HTR-8/SVneo (cell line): ENCODE results near the gene BSDC1.
"Not testable (repeated sequence)": the region's sequence is repeated elsewhere in the genome, so short reads cannot be mapped to it uniquely, and the experiment has no call there.

Experiments
- DNase-seq: peaks from one replicate; pipeline ENCODE4 v3.0.0; 2011; ENCODE audit warnings: low spot score, mixed read lengths; ENCODE audit not compliant: insufficient read length
- FAIRE-seq: peaks from 2 replicates; lab custom pipeline; 2011; peaks lifted over from hg19 to GRCh38; lab: Jason Lieb, UNC

The BSDC1 gene

DNA sequence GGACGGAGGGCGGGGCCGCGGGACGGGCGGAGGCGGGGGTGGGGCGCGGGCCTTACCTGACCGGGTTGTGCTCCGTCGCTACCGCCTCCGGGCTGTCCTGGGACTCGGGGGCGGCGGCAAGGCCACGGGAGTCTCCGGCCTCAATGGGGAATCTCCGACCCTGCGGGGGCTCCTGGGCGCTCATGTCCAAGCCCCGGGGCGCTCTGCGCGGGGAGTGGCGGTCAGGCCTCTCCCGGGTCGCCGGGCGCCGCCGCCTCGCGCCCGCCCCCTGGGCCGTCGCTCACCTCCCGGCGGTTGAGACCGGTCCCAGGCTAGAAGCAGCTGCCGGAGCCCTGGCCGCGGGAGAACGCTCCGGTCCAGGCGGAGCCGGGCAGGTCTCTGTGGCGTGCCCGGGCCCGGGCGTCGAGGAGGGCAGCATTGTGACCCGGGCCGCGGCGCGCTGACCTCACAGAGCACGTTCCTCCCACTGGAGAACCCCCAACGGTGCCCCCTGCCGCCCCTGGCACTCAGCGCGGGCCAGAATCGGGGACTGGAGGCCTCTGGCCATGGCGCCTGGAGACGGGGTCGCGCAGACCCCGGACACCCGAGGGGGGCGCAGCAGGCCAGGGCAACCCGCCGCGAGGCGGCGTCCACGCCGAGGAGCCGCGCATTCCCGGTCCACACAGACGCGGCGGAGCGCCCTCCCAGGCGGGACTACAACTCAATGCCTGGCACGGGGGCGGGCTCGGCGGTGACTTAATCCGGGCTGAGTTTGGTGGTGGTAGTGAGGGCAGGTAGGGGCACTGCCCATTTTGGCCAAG, 32.4 kb downstream of the BSDC1 start:
- FAIRE-seq (no peak), DNase-seq (no peak)

DNA sequence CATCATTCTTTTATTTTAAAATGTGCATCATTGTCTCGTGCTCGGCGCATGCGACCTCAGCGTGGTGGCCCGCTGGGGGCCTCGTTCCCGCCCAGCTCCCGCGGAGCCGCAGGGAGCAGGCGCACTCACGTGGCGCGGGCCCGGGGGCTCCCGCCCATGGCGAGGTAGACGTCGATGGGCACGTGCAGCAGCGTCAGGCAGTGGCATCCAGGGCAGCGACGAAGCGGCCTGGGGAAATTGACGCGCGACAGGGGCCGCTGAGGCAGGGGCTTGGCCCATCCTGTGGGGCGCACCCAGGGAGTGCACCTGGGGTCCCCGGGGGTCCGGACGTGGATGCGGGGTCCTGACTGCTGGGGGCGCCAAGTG, 33.0 kb downstream of the BSDC1 start:
- FAIRE-seq (no peak), DNase-seq (no peak)

DNA sequence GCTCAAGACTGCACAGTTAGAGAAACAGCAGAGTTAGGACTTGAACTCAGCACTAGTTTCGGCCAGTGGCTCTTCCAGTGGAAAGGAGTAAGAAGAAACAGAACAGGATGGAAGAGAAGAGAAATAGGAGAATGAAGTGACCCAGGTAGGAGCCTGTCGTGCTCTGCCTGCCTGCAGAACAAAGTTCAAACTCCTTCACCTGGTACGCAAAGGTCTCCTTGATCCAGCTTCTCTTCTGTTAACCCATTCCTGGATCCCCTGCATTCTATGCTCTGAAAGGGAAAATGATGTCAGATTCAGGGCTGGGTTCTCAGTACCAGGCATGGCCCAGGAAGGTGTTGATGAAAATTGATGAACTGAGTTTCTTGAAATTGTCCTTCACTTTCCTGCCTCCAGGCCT, 35.8 kb downstream of the BSDC1 start:
- no peak for FAIRE-seq

DNA sequence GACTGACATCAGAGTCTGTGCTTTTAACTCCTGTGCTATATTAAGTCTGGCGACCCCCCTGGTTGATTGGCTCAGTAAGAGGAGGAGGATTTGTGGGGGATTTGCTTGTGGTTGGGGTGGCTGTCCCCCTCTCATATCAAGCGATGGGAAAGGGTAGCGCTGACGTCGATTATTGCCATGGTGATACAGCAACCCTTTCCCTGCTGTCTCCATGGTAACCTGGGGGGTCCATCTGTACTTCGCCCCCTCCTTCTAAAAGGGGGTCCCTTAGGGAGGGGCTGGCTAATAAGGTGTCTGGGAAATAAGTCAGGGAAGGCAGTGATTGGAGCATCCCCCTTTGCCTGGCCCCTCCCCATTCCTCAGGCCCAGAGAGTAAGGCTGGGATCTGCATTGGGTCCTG, 36.6 kb downstream of the BSDC1 start:
- FAIRE-seq (no peak), DNase-seq (no peak)

More for the DNA sequence above, 35.8 kb downstream of the BSDC1 start:
- DNase-seq, result no peak

DNA sequence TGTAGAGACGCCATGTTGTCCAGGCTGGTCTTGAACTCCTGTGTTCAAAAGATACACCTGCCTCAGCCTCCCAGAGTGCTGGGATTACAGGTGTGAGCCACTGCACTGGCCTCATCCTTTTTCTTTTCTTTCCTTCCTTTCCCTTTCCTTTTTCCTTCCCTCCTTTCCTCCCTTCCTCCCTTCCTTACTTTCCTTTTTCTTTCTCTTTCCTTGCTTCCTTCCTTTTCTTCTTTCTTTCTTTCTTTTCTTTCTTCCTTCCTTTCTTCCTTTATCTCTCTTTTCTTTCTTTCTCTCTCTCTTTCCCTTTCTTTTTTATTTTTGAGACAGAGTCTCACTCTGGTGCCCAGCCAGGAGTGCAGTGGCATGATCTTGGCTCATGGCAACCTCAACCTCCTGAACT, 37.8 kb downstream of the BSDC1 start:
- no peak for DNase-seq
- no peak for FAIRE-seq

DNA sequence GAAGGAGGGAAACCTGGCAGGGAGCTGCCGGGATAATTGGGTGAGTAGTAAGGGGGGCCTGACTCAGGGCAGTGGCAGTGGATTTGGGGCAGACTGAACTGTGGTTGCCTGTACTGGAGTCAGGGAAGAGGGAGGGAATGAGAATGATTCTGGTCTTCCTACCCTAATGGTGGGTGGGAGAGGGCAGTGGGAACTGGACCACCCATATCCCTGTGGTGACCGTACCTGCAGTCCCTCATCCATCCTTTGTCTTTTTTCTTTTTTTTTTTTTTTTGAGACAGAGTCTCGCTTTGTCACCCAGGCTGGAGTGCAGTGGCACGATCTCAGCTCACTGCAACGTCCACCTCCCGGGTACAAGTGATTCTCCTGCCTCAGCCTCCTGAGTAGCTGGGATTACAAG, 38.5 kb downstream of the BSDC1 start:
- FAIRE-seq, DNase-seq: not testable (repeated sequence)

DNA sequence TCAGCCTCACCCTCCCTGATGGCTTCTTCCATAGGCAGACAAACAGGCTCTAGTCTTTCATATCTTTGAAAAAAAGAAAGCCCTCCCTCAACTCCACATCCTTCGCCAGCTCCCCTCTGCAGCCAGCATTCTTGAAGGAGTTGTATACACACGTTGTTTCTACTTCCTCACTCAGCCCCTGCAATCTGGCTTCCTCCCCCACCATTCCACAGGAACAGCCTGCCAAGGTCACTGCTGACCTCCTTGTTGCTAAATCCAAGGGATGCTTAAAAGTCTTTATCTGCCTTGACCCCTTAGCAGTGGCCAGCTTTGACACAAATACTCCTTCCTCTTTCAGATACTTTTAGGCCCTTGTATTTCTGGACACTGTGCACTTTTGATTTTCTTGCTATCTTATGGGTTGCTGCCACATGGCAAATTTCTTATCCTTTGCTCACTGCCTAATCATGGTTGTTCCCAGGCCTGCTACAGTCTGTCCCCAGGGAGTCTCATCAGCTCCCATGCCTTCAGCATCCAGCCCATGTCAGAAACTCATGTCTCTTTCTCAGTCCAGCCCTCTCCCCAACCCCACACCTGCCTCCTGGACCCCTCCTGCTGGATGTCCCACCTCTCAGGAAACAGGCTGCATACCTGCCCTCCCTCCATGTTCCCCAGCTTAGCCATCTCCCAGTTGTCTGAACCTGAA, 40.2 kb downstream of the BSDC1 start:
- DNase-seq, result no peak
- FAIRE-seq, result no peak

DNA sequence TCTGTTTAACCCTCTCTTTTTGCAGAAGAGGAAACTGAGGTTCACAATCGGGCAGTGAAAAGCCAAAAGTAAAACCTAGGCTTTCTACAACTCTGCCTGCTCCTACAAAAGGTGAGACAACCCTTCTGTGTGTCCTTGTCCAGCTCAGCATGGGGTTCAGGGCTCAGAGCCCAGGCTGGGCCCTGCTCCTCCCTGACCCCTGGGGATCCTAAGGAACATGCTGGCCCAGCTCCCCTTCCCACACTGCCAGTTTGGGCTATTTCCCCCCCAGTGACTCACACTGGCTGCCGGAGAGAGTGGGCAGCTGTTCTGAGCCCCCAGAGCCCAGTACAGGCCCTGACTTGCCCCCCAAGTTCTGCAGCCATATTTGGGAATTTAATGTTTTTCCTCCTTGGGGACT, 40.8 kb downstream of the BSDC1 start:
- FAIRE-seq (no peak), DNase-seq (no peak)

DNA sequence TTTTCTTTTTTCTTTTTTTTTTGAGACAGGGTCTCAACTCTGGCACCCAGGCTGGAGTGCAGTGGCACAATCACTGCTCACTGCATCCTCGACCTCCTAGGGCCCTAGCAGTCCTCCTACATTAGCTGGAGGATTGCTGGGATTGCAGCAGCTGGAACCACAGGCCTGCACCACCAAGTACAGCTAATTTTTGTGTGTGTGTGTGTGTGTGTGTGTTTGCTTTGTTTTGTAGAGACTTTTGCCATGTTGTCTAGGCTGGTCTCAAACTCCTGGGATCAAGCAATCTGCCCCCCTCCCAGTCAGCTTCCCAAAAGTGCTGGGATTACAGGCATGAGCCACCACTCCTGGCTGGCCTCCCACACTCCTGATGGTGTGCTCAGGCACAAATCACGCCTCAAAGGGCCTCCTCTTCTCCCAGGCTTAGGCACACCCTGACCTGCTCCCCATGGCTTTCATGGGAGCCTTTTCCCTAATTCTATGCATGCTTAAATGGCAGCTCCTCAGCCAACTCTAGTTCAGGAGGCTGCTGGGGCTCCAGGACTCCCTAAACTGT, 41.3 kb downstream of the BSDC1 start:
- FAIRE-seq (no peak), DNase-seq (no peak)

DNA sequence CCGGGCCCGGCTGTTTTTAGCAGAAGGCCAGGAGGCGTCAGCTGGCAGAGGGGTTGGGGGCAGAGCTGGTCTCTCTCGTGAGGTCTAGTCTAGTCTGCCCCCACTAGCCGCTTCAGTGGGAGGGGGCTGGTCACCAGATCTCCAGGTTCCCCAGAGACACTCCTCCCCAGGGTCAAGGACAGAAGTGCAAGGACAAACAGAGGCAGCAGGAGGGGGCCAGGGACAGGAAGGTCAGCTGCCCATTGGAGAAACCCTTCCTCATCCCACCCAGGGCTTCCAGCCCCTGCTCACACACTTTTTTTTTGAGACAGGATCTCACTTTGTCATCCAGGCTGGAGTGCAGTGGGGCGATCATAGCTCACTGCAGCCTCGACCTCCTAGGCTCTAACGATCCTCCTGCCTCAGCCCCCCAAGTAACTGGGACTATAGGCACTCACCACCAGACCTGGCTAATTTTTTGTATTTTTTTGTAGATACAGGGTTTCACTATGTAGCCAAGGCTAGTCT, 41.9 kb downstream of the BSDC1 start:
- no peak for FAIRE-seq

DNA sequence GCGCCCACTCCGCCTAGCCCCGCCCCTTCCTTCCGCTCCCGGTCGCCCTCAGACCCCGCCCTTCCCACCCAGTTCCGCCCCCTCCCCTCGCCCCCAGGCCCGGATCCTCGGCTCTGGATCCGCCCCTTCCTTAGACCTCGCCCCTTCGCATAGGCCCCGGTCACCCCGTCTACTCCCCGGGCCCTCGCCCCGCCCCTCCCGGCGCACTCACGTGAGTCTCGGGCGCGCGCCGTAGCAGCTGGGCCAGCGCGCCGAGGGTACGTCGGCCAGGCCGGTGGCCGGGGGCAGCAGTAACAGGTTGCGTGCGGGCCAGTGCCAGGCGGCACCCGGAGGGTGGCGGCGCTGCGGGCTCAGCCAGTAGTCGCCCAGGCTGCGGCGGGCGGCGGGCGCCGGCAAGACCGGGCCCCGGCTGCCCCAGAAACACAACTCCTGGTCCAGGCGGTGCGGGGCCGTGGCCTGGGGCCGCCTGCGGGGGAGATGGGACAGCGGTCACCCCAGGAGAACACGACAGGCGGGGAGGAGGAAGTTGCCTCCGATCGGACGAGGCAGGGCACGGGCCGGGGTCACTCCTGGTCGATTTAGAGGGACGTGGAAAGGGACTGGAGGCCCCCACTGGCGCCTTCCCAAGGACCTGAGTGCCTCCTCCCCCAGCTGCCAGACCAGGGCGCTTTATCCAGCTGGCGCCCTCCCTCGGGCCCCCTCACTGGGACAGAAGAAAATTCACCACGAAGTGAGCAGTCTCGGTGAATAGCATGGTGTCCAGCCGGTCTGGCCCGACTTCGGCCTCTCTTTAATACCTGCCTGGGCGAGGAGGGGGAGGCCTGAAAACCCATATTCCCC, 42.6 kb downstream of the BSDC1 start:
- FAIRE-seq (peak; percentile 90), DNase-seq (peak; percentile 91)

More for the DNA sequence above, 41.9 kb downstream of the BSDC1 start:
- no peak for DNase-seq

DNA sequence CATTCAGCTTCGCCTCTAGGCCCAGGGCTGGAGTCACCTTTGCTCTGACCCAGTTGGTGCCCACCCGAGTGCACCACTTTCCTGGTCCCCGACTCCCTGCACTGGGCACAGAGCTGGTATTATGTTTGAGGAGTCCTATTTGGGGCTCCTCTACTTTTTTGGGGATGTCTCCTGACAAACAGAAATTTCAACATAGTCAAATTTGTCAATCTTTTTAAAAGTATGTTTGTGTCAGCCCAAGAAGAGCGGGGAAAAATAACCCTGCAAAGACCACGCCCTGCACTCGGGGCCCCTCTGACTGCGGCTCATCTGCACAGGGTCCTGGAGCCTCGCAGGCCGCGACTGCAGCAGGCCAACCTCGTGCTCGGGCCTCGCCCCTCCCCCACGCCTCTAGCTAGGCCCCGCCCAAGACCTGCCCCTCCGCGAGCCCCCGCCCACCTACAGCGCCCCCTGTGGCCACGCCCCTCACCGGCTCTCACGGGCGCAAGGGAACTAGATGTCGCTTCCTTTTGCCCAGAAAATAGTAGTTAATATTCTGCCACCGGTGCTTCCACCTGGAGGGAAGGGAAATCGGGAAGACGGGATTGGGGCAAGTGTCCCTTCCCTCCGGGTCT, 43.3 kb downstream of the BSDC1 start:
- DNase-seq (no peak), FAIRE-seq (no peak)

DNA sequence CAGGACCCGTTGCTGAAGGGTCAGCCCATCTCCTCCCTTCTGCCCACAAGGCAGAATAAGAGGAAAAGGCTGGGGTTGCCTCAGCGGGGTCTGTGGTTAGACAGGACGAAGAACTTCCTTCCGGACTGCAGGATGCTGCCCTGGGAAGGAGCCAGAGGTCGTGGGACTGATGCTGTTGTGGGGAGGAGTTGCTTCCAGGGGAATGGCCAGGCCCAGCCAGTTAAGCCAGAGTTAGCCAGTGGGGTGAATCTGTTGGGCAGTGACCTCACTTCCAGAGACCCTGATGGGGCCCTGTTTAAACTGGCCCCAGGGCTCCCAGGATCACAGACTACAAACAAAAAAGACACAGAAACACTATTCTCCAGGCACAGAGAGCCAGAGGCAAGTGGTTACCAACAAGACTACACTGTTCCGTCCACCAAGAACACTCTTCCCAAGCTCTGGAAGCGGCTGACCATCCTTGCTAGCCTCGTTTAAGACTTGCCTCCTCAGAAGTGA, 45.0 kb downstream of the BSDC1 start:
- FAIRE-seq, result no peak
- no peak for DNase-seq

DNA sequence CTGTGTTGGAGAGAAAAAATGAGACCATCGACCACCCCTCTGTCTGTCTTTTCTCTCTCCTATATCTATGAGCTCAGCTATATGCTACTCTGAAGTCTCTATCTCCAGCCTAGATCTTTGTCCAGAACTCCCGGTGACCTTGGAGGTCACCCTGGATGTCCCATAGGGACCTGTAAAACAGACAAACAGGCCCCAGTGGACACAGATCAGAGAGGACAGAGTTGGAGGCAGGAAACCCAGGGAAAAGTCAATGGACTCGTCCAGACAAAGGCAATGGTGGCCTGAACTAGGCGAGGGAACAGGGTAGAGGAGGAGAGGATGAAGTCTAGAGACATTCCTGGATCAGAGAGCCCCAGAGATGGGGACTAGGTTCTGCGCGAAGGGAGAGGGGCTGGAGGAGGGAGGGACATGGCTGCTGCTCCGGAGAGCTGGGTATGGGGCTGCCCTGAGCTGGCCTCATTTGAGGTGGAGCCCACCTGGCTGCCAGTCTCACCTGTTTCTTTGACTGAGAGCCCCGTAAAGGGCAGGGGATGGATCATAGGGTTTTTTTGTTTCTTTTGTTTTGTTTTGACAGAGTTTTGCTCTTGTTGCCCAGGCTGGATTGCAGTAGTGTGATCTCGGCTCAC, 47.6 kb downstream of the BSDC1 start:
- DNase-seq (no peak), FAIRE-seq (no peak)

DNA sequence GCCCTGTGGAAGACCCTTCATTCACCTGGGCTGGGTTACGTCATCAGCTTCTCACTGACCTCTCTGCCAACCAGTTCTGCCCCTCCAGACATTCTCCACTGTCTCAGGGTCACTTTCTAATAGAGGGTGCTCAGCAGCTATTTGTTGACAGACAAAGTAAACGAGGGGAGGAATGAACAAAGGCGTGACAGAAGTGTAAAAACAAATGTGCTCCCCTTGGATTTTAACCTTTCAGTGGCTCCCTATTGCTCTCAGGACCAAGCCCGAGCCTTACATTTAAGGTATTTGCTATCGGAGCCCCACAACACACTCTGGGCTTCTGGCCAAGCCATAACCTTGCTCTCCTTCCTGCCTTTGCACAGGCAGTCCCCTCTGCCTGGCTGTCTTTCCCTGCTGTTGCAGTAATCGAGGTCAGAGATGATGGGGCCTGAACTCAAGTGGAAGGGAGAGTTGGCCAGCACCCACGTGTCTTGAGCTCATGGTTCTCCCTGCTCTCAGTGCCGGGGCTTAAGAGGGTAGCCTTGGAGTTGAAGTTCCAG, 48.9 kb downstream of the BSDC1 start:
- no peak for FAIRE-seq
- DNase-seq, result no peak

DNA sequence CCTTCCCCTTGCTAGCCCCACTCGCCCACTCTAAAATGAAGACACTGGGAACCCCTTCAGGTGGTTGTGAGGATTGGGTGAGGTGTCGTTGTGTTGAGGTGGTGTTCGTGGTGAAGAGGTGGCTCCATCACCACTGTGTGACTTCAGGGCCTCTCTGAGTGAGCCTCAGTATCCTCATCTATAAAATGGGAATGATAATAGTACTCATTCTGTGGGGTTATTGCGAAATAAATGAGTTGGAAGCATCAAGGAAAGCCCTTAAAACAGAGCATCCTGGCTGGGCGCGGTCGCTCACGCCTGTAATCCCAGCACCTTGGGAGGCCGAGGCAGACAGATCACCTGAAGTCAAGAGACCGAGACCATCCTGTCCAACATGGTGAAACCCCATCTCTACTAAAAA, 51.5 kb downstream of the BSDC1 start:
- DNase-seq (no peak), FAIRE-seq (no peak)

DNA sequence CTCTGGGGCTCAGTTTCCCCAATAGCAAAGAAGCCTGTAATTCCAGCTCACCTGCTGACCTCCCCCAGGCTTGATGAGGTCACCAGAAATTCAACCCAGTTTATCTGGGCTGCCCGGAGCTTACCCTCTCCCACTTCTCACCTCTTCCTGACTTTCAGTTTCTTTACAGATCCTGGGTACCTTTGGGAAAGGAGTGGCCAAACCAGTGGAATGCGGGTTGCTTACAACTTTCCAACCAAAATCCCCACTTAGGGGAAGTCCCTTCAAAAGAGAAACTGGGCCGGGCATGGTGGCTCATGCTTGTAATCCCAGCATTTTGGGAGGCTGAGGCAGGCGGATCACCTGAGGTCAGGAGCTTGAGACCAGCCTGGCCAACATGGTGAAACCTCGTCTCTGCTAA, 52.3 kb downstream of the BSDC1 start:
- DNase-seq (no peak), FAIRE-seq (no peak)

DNA sequence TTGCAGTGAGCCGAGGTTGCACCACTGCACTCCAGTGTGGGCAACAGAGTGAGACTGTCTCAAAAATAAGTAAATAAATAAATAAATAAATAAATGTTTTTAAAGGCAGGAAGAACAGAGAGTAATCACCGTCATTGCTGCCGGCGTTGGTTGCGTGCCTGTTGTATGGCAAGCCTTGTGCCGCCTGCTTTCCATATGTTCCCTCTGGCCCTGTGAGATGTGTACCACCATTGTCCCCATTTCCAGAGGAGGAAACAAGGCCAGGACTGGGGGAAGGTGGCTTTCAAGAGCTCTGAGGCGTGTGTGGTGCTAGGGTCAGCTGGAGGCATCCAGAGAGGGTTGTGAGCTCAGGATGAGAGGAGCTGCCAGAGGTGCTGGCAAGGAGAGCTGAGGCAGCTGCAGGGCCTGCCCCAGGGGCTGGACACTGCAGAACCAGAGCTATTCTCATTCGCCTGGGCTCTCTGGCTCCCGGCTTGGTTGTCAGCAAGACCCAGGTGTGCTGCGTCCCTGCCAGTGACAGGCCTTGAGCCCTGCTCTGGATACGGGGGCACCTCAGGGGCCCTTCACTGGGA, 53.0 kb downstream of the BSDC1 start:
- FAIRE-seq, result no peak
- DNase-seq, result no peak
